ENCODE measurements around the gene NOL7.

GRCh38 chr6:13660273-13660672 lies 45.1 kb downstream of the NOL7 start:
- no peak for TF ChIP-seq CTCF (IDR thresholded peaks at IDR 0.05; ENCODE audit: low read depth, low read length)
- no peak for TF ChIP-seq EZH2phosphoT487 (IDR thresholded peaks at IDR 0.05; ENCODE audit: low read depth)

Data from OCI-LY3 (cell line).